Stimulated activated naive B cell treated with anti-CD40 and anti-IgM and Interleukin-4, amounts not matched to agents 10 μg/mL and 1 μg/mL and 100 μg/mL, for 72 hours (primary cell): ENCODE results near the gene EPS15.
A peak's percentile ranks its signal among the peaks of the same experiment; 100 is the strongest.
"Not testable (repeated sequence)": the region's sequence is repeated elsewhere in the genome, so short reads cannot be mapped to it uniquely, and the experiment has no call there.

Source experiments
- ATAC-seq, 2 donors: fragments of 150-1000 bp; cut with Tn5 transposase; replicated peaks; 2 replicates each; pipeline ENCODE4 v1.10.0; 2021; ENCODE audit warnings: moderate library complexity in 1 of 2
- DNase-seq: peaks from one replicate; pipeline ENCODE4 v3.0.0; 2021
- H3K27ac Mint-ChIP-seq: one replicate; pipeline ENCODE4 v1.8.0; 2022; ENCODE audit warnings: mild to moderate bottlenecking, mixed read lengths
- H3K27me3 Mint-ChIP-seq, 2 donors: one replicate each; pipeline ENCODE4 v1.8.0; 2022; ENCODE audit warnings: mixed read lengths in 2 of 2
- H3K36me3 Mint-ChIP-seq, 2 donors: one replicate each; pipeline ENCODE4 v1.8.0; 2022; ENCODE audit warnings: mixed read lengths in 2 of 2, mild to moderate bottlenecking in 1 of 2
- H3K4me1 Mint-ChIP-seq, 2 donors: one replicate each; pipeline ENCODE4 v1.8.0; 2022; ENCODE audit warnings: mixed read lengths in 2 of 2, mild to moderate bottlenecking in 1 of 2
- H3K4me3 Mint-ChIP-seq, 2 donors: one replicate each; pipeline ENCODE4 v1.8.0; 2022; ENCODE audit warnings: mild to moderate bottlenecking in 2 of 2, mixed read lengths in 2 of 2, moderate library complexity in 1 of 2
- H3K9me3 Mint-ChIP-seq, 2 donors: one replicate each; pipeline ENCODE4 v1.8.0; 2022; ENCODE audit warnings: mixed read lengths in 2 of 2, mild to moderate bottlenecking in 1 of 2

Gene EPS15

GRCh38 chr1:51514733-51515132 lies 4.3 kb downstream of the EPS15 start:
- peaks cover 22 to 78% of the 10 kb centered on the region in 2 donors for H3K4me1 Mint-ChIP-seq
- no peaks in the 10 kb centered on the region for H3K9me3 Mint-ChIP-seq
- H3K27me3 Mint-ChIP-seq: no peaks in the 10 kb centered on the region
- no peak for DNase-seq
- no peak for ATAC-seq
- peaks cover 0 to 22% of the 10 kb centered on the region in 2 donors for H3K36me3 Mint-ChIP-seq
- H3K27ac Mint-ChIP-seq: no peak overlapping the region
- H3K4me3 Mint-ChIP-seq: peak overlapping the region; percentile 56 to 64

GRCh38 chr1:51512606-51513005 lies 6.5 kb downstream of the EPS15 start:
- H3K9me3 Mint-ChIP-seq: no peaks in the 10 kb centered on the region
- peaks cover 3 to 21% of the 10 kb centered on the region in 2 donors for H3K36me3 Mint-ChIP-seq
- peak overlapping the region; percentile 37 for H3K27ac Mint-ChIP-seq
- no peak overlapping the region for H3K4me3 Mint-ChIP-seq
- peaks cover 25 to 78% of the 10 kb centered on the region in 2 donors for H3K4me1 Mint-ChIP-seq
- ATAC-seq (peak in 1 of 2 donors; percentile 34), DNase-seq (no peak)
- H3K27me3 Mint-ChIP-seq: no peaks in the 10 kb centered on the region

- DNase-seq (no peak), ATAC-seq (no peak)
- Mint-ChIP-seq H3K36me3 (peaks cover 5 to 22% of the 10 kb centered on the region in 2 donors), H3K9me3 (no peaks in the 10 kb centered on the region), H3K4me1 (peaks cover 25 to 78% of the 10 kb centered on the region in 2 donors), H3K27me3 (no peaks in the 10 kb centered on the region), H3K4me3 (no peak overlapping the region), H3K27ac (peak overlapping the region; percentile 37)
Measured at GRCh38 chr1:51512120-51512519, 6.9 kb downstream of the EPS15 start.

- DNase-seq: no peak
- ATAC-seq: no peak
- peaks cover 25 to 80% of the 10 kb centered on the region in 2 donors for H3K4me1 Mint-ChIP-seq
- no peak overlapping the region for H3K27ac Mint-ChIP-seq
- peaks cover 0 to 4% of the 10 kb centered on the region in 2 donors for H3K9me3 Mint-ChIP-seq
- H3K4me3 Mint-ChIP-seq: no peak overlapping the region
- peaks cover 5 to 32% of the 10 kb centered on the region in 2 donors for H3K36me3 Mint-ChIP-seq
- H3K27me3 Mint-ChIP-seq: no peaks in the 10 kb centered on the region
Measured at GRCh38 chr1:51509773-51510172, 9.3 kb downstream of the EPS15 start.

GRCh38 chr1:51506537-51506936 lies 12.5 kb downstream of the EPS15 start:
- peaks cover 0 to 4% of the 10 kb centered on the region in 2 donors for H3K9me3 Mint-ChIP-seq
- H3K4me1 Mint-ChIP-seq: peaks cover 18 to 85% of the 10 kb centered on the region in 2 donors
- peaks cover 17 to 53% of the 10 kb centered on the region in 2 donors for H3K36me3 Mint-ChIP-seq
- DNase-seq (peak; percentile 31), ATAC-seq (peak; percentile 48 to 53)
- no peaks in the 10 kb centered on the region for H3K27me3 Mint-ChIP-seq
- H3K27ac Mint-ChIP-seq: peak overlapping the region; percentile 61
- peak overlapping the region; percentile 10 to 51 for H3K4me3 Mint-ChIP-seq

GRCh38 chr1:51504806-51505525 lies 14.1 kb downstream of the EPS15 start:
- peak; percentile 32 for DNase-seq
- peaks cover 1 to 4% of the 10 kb centered on the region in 2 donors for H3K9me3 Mint-ChIP-seq

GRCh38 chr1:51501218-51501630 lies 17.8 kb downstream of the EPS15 start:
- peak; percentile 36 for DNase-seq
- Mint-ChIP-seq H3K27ac (peak overlapping the region; percentile 98), H3K36me3 (peaks cover 40 to 68% of the 10 kb centered on the region in 2 donors), H3K4me3 (peak overlapping the region; percentile 71 to 81), H3K4me1 (peaks cover 30 to 87% of the 10 kb centered on the region in 2 donors)
- not testable (repeated sequence) for H3K9me3 Mint-ChIP-seq, H3K27me3 Mint-ChIP-seq
- ATAC-seq: peak; percentile 73 to 80

More at GRCh38 chr1:51504806-51505525, 14.1 kb downstream of the EPS15 start:
- no peaks in the 10 kb centered on the region for H3K27me3 Mint-ChIP-seq
- ATAC-seq: peak; percentile 79 to 81
- peak overlapping the region; percentile 94 for H3K27ac Mint-ChIP-seq
- peak overlapping the region; percentile 57 to 59 for H3K4me3 Mint-ChIP-seq
- peaks cover 22 to 90% of the 10 kb centered on the region in 2 donors for H3K4me1 Mint-ChIP-seq
- peaks cover 26 to 57% of the 10 kb centered on the region in 2 donors for H3K36me3 Mint-ChIP-seq

GRCh38 chr1:51499694-51500093 lies 19.4 kb downstream of the EPS15 start:
- H3K27ac Mint-ChIP-seq: peak overlapping the region; percentile 15

GRCh38 chr1:51498924-51499323 lies 20.1 kb downstream of the EPS15 start:
- H3K9me3 Mint-ChIP-seq: peaks cover 2 to 4% of the 10 kb centered on the region in 2 donors
- peak overlapping the region; percentile 38 for H3K27ac Mint-ChIP-seq
- H3K4me1 Mint-ChIP-seq: peaks cover 33 to 78% of the 10 kb centered on the region in 2 donors
- H3K36me3 Mint-ChIP-seq: peaks cover 39 to 63% of the 10 kb centered on the region in 2 donors
- DNase-seq (no peak), ATAC-seq (no peak)
- no peaks in the 10 kb centered on the region for H3K27me3 Mint-ChIP-seq
- no peak overlapping the region for H3K4me3 Mint-ChIP-seq

More at GRCh38 chr1:51499694-51500093, 19.4 kb downstream of the EPS15 start:
- Mint-ChIP-seq H3K27me3 (no peaks in the 10 kb centered on the region), H3K4me1 (peaks cover 29 to 78% of the 10 kb centered on the region in 2 donors), H3K9me3 (peaks cover 0 to 1% of the 10 kb centered on the region in 2 donors), H3K36me3 (peaks cover 40 to 61% of the 10 kb centered on the region in 2 donors), H3K4me3 (no peak overlapping the region)
- ATAC-seq: no peak
- no peak for DNase-seq

- peaks cover 31 to 55% of the 10 kb centered on the region in 2 donors for H3K36me3 Mint-ChIP-seq
- no peak for DNase-seq
- peak overlapping the region; percentile 37 for H3K27ac Mint-ChIP-seq
- H3K4me1 Mint-ChIP-seq: peaks cover 39 to 73% of the 10 kb centered on the region in 2 donors
- no peak overlapping the region for H3K4me3 Mint-ChIP-seq
- peaks cover 3 to 6% of the 10 kb centered on the region in 2 donors for H3K9me3 Mint-ChIP-seq
- no peaks in the 10 kb centered on the region for H3K27me3 Mint-ChIP-seq
- no peak for ATAC-seq
Measured at GRCh38 chr1:51497340-51497739, 21.7 kb downstream of the EPS15 start.

GRCh38 chr1:51494138-51494830 lies 24.8 kb downstream of the EPS15 start:
- Mint-ChIP-seq H3K4me3 (peak overlapping the region in 1 of 2 donors; percentile 10), H3K27ac (peak overlapping the region; percentile 68), H3K27me3 (no peaks in the 10 kb centered on the region), H3K4me1 (peaks cover 41 to 71% of the 10 kb centered on the region in 2 donors), H3K36me3 (peaks cover 18 to 35% of the 10 kb centered on the region in 2 donors), H3K9me3 (peaks cover 2 to 6% of the 10 kb centered on the region in 2 donors)
- ATAC-seq (no peak), DNase-seq (no peak)

- Mint-ChIP-seq H3K27me3 (no peaks in the 10 kb centered on the region), H3K36me3 (peaks cover 8 to 13% of the 10 kb centered on the region in 2 donors), H3K4me3 (peak overlapping the region; percentile 7 to 39), H3K9me3 (peaks cover 2 to 6% of the 10 kb centered on the region in 2 donors), H3K27ac (peak overlapping the region; percentile 85), H3K4me1 (peaks cover 33 to 66% of the 10 kb centered on the region in 2 donors)
- DNase-seq: no peak
- peak; percentile 70 to 76 for ATAC-seq
Measured at GRCh38 chr1:51491166-51491981, 27.7 kb downstream of the EPS15 start.

GRCh38 chr1:51489472-51489871 lies 29.6 kb downstream of the EPS15 start:
- no peaks in the 10 kb centered on the region for H3K27me3 Mint-ChIP-seq
- peaks cover 8 to 19% of the 10 kb centered on the region in 2 donors for H3K36me3 Mint-ChIP-seq
- H3K4me3 Mint-ChIP-seq: no peak overlapping the region
- H3K9me3 Mint-ChIP-seq: peaks cover 2 to 6% of the 10 kb centered on the region in 2 donors
- ATAC-seq (no peak), DNase-seq (no peak)
- H3K4me1 Mint-ChIP-seq: peaks cover 30 to 59% of the 10 kb centered on the region in 2 donors
- H3K27ac Mint-ChIP-seq: no peak overlapping the region
